Measurements from ENCODE around the gene LEPROT. TPM values are rescaled to one million over a fixed set of nuclear protein-coding genes. Genes with fewer than 3 reads are reported as not detected.

Gene LEPROT
- total RNA-seq, 1 donor from 2014 or later: 47.3 TPM

DNA sequence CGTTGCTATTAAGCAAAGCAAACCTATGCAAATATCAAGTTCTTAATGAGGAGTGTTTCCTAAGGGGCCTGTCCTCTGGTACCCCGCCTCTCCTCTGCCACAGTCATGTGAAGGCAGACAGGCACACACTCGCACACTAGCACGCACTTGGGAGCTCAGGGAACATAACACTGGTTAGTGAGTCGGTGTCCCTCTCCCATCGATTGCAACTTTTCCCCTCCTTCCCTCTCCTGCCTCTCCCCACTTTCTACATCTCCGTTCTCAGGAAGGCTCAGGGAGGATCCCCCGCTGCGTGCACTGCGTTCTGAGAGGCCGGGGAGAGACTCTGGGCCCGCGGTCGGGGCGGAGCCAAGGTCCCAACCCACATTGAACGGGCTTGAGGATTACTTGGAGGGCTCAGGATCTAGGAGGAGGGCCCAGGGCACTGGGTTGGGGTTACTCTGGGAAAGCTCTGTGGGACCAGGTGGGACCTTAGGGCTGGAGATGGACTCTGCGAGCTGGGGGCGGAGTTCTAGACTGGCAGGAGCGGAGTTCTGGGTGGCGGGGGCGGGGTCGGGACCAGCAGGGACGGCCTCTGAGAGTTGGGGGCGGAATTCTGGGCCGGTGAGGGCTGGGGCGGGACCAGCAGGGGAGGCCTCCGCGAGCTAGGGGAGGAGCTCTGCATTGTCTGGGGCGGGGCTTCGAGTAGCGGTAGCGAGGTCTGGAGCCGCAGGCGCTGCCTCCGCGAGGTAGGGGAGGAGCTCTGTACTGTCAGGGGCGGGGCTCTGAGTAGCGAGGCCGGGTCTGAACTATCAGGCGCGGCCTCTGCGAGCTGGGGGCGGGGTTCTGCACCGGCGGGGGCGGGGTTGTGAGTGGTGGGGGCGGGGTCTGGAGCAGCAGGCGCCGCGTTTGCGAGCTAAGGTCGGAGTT lies 533 bp upstream of the LEPROT start:
- H3K4me3 ChIP-seq (ENCODE audit: low read depth, low read length): peak overlapping the region; percentile 83
- TF ChIP-seq, protein P1, sequence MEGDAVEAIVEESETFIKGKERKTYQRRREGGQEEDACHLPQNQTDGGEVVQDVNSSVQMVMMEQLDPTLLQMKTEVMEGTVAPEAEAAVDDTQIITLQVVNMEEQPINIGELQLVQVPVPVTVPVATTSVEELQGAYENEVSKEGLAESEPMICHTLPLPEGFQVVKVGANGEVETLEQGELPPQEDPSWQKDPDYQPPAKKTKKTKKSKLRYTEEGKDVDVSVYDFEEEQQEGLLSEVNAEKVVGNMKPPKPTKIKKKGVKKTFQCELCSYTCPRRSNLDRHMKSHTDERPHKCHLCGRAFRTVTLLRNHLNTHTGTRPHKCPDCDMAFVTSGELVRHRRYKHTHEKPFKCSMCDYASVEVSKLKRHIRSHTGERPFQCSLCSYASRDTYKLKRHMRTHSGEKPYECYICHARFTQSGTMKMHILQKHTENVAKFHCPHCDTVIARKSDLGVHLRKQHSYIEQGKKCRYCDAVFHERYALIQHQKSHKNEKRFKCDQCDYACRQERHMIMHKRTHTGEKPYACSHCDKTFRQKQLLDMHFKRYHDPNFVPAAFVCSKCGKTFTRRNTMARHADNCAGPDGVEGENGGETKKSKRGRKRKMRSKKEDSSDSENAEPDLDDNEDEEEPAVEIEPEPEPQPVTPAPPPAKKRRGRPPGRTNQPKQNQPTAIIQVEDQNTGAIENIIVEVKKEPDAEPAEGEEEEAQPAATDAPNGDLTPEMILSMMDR (conservative IDR thresholded peaks at IDR 0.05; ENCODE audit: low read depth, low read length): no peak

DNA sequence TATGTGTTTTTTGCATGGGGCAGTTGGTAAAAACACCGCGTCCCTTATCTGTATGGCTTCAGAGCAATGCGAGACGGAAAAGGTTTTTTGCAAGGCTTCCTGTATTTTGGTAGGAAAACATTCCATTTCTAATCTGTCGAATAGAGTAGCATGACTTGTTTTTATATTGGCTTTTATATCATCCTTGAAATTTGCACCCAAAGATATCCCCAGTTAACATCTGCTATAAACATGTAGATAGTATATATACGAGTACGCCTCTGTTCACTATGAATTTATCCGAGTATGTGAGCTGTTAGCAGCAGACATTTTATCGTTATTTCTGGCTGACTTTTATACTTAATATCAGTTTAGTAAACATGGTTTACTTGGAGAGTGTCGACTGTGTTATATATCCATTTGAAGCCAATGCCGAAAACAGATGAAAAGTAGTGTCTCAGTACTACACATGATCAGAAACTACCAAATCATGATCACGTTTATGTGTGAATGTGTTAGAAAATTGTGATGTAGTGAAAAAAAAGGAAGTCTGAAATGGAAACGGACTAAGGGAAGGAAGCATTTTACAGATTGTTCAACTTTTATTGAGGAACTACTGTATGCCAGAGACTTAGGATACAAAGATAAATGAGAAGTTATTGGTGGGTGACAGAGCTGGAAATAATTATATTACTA lies 1.0 kb downstream of the LEPROT start:
- H3K4me3 ChIP-seq (ENCODE audit: low read depth, low read length): peak overlapping the region; percentile 83
- TF ChIP-seq, protein P1 (conservative IDR thresholded peaks at IDR 0.05; ENCODE audit: low read depth, low read length): no peak
- DNase-seq (ENCODE audit: low read depth): no peak

More for the DNA sequence above, 533 bp upstream of the LEPROT start:
- DNase-seq (ENCODE audit: low read depth): no peak

- peak overlapping the region; percentile 83 for H3K4me3 ChIP-seq (ENCODE audit: low read depth, low read length)
- DNase-seq (ENCODE audit: low read depth): no peak
- TF ChIP-seq, protein P1 (conservative IDR thresholded peaks at IDR 0.05; ENCODE audit: low read depth, low read length): peak; percentile 31
Measured at GRCh38 chr1:65422241-65423203, 2.1 kb downstream of the LEPROT start.

- TF ChIP-seq, protein P1 (conservative IDR thresholded peaks at IDR 0.05; ENCODE audit: low read depth, low read length): no peak
- peak; percentile 93 for DNase-seq (ENCODE audit: low read depth)
- H3K4me3 ChIP-seq (ENCODE audit: low read depth, low read length): peak overlapping the region; percentile 83
Measured at GRCh38 chr1:65423884-65424572, 3.6 kb downstream of the LEPROT start.

- H3K4me3 ChIP-seq (ENCODE audit: low read depth, low read length): no peak overlapping the region
- TF ChIP-seq, protein P1 (conservative IDR thresholded peaks at IDR 0.05; ENCODE audit: low read depth, low read length): no peak
- DNase-seq (ENCODE audit: low read depth): no peak
Measured at GRCh38 chr1:65424573-65424889, 4.1 kb downstream of the LEPROT start.

GRCh38 chr1:65425006-65425405 lies 4.5 kb downstream of the LEPROT start:
- no peak overlapping the region for H3K4me3 ChIP-seq (ENCODE audit: low read depth, low read length)
- no peak for DNase-seq (ENCODE audit: low read depth)
- TF ChIP-seq, protein P1 (conservative IDR thresholded peaks at IDR 0.05; ENCODE audit: low read depth, low read length): no peak

Measured in epithelial cell of proximal tubule (primary cell).